Stimulated activated CD8-positive, alpha-beta memory T cell treated with anti-CD3 and anti-CD28 coated beads, Interleukin-15, amount 100 ng/mL, for 4 hours (primary cell): ENCODE measurements around the gene NSG2.

Experiments
- DNase-seq, 2 donors: peaks; one replicate each; pipeline ENCODE4 v3.0.0-alpha.2; 2020; ENCODE audit warnings: low read depth in 2 of 2

NSG2 gene

DNA sequence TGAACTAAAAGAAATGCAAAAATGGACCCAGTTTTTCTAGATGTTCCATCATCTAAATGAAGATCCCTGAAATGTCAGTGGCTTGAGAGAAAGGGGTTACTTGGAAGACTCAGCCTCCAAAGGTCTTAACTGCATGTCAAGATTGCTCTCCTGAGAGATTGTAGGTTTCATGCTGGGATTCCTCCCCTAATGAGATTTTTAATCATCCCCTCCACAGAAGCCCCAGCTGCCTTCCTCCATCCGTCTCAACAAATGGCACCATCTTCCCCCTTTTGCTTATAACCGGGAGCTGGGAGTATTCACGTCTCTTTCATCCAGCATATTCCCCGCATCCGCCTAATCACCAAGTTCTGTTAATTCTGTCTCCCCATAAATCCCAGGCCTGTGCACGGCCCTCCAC lies 104.5 kb downstream of the NSG2 start:
- DNase-seq = no peak

DNA sequence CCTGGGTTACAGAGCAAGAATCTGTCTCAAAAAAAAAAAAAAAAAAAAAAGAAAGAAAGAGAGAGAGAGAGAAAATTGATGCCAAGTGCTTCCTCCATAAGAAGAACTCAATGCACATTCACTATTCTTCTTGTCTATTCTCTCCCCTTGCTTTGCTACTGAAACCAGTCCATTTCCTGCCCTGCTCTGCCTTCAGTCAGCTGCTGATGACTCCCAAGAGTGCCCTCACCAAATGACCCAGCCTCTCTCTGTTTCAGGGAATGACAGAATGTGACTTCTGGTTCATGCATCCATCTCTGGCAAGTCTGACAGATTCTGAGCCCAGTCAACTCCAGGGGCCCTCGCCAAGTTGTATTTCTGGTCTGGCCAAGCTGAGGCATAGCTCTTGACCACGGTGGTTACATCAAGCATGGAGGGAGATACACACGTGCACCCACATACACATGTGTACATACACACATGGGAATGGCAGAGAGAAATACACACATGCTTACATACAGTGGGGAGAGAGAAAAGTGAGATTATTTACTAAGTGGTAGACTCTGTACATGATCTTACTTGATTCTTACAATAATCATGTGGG lies 106.2 kb downstream of the NSG2 start:
- DNase-seq = no peak

DNA sequence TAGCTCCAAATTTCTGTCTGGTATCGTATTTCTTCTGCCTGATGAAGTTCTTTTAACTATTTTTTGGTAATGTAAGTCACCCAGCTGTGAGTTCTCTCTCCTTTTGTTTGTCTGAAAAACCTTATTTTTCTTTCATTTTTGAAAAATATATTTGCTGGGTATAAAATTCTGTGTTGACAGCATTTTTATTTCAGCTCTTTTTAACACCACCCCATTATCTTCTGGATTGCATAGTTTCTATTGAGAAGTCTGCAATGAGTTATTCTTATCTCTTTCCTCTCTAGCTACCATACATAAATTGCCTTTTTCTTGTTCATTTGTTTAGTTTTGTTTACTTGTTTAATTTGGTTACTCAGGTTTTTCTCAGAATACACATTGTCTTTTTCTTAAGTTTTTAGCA lies 109.1 kb downstream of the NSG2 start:
- DNase-seq = no peak

DNA sequence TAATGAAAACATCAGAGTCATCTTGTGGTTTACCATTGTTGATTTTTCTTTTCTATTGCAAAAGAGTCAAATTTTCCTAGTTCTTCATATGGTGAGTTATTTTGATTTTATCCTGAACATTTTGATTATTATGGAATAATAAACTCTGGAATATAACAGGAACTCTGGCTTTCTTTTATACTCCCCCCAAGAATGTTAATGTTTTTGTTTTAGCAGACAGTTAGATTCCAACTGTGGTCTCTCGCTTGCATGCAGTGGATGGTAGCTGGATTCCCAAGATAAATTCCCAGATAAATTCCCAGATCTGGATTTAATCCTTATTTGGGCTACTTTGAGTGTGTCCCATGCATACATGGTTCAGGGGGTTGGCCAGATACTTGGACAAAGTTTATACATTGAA lies 109.8 kb downstream of the NSG2 start:
- no peak for DNase-seq

DNA sequence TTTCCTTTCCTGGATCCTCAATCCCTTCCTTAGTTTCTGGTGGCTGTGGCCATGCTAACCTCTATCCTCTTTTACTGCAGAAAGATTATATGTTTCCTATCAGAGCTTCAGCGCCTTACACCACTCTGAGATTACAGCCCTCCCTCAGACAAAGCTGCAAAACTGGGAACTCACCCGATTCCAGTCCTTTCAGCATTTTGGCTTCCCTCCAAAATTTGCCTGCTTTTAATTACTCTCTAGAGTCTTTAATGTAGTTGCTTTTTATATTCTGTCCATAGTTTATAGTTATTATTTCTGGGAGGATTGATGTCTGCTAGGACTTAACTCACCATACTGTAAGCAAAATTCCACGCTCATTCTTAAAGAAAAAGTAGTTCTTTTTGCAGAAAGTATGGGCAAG lies 110.2 kb downstream of the NSG2 start:
- no peak for DNase-seq

DNA sequence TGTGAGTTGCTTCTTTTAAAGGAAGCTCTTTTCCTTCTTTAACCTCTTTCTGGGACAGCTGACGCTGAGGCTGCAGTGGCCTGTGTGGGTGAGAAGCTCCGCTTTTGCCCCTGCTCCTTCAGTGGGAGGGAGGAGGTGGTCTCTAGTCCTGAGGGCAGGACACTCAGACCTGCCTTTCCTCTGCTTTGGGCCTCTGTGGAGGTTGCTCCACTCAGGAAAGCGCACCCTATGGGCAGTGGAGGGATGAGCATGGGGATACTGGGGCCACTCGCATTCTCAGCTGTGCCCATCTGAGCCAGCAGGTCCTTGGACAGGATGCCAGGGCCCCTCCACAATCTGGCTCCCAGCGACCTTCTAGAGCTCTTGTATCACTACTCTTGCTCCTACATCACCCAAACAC lies 111.5 kb downstream of the NSG2 start:
- DNase-seq = no peak
